Naive B cell (primary cell): Measurements from ENCODE around the gene FRMD4A. TPM values are rescaled to one million over a fixed set of nuclear protein-coding genes. Genes with fewer than 3 reads are reported as not detected.

ENCODE experiments used
- ATAC-seq, 2 donors: fragments of 150-1000 bp; cut with Tn5 transposase; 2 replicates each; pipeline ENCODE4 v1.10.0; 2021; ENCODE audit warnings: low read depth in 2 of 2, mild to moderate bottlenecking in 2 of 2, moderate library complexity in 2 of 2
- DNase-seq: peaks from one replicate; pipeline ENCODE4 v3.0.0; 2022
- H3K27ac Mint-ChIP-seq, 6 donors: one replicate each; pipeline ENCODE4 v1.8.0; 2020 to 2022; ENCODE audit warnings: mild to moderate bottlenecking in 6 of 6, mixed read lengths in 6 of 6, moderate library complexity in 5 of 6, inconsistent platforms in 2 of 6
- H3K27me3 Mint-ChIP-seq, 3 donors: one replicate each; pipeline ENCODE4 v1.8.0; 2021 to 2022; ENCODE audit warnings: mixed read lengths in 3 of 3, mild to moderate bottlenecking in 1 of 3
- H3K36me3 Mint-ChIP-seq, 2 donors: one replicate each; pipeline ENCODE4 v1.8.0; 2020 to 2022; ENCODE audit warnings: mixed read lengths in 2 of 2, inconsistent platforms in 1 of 2, mild to moderate bottlenecking in 1 of 2
- H3K4me1 Mint-ChIP-seq, 3 donors: one replicate each; pipeline ENCODE4 v1.8.0; 2020 to 2022; ENCODE audit warnings: mixed read lengths in 3 of 3, inconsistent platforms in 1 of 3, mild to moderate bottlenecking in 1 of 3, moderate library complexity in 1 of 3
- H3K4me3 Mint-ChIP-seq, 8 donors: one replicate each; pipeline ENCODE4 v1.8.0; 2020 to 2022; ENCODE audit warnings: mild to moderate bottlenecking in 8 of 8, mixed read lengths in 8 of 8, moderate library complexity in 8 of 8, inconsistent platforms in 2 of 8
- H3K9me3 Mint-ChIP-seq, 7 donors: one replicate each; pipeline ENCODE4 v1.8.0; 2020 to 2022; ENCODE audit warnings: mixed read lengths in 7 of 7, mild to moderate bottlenecking in 5 of 7, inconsistent platforms in 2 of 7, moderate library complexity in 1 of 7
- polyA plus RNA-seq, 6 donors: library from polyadenylated mRNA; unstranded; fragments of 300-500 nt; fragmentation: Illumina TruSeq; gene quantifications; one replicate each; pipeline ENCODE4 v1.2.3, GENCODE V29; 2021; ENCODE audit warnings: low read depth in 6 of 6

The FRMD4A gene
- polyA plus RNA-seq, 6 donors from 2014 or later = 0.09 to 0.20 (median 0.10) TPM; not detected in 3

DNA sequence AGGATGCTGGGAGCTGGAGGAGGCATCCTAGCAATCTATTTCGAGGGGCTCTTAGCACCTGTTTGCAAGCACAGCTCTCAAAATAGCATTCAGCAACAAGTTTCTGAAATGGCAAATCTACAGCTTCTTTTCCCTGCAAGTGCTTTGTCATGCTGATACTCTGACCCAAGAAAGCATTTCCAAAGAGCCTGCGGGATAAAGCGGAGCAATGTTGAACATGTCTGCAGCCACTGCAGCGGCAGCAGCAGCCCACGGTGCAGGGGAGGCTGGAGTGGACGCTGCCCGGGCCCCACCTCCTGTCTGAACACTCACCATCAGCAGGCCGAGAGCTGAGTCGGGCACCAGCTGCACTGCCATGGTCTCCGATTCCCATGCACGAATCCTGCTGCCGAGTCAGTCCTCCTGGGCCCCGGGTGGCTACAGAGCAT, 964 bp downstream of the FRMD4A start:
- peaks cover 32 to 76% (median 54%) of the 10 kb centered on the region in 3 donors for H3K27me3 Mint-ChIP-seq
- no peaks in the 10 kb centered on the region for H3K4me1 Mint-ChIP-seq
- H3K4me3 Mint-ChIP-seq = no peak overlapping the region
- peaks cover 0 to 1% (median 0%) of the 10 kb centered on the region in 7 donors for H3K9me3 Mint-ChIP-seq
- no peak overlapping the region for H3K27ac Mint-ChIP-seq
- DNase-seq (no peak), ATAC-seq (no peak)
- H3K36me3 Mint-ChIP-seq = no peaks in the 10 kb centered on the region

DNA sequence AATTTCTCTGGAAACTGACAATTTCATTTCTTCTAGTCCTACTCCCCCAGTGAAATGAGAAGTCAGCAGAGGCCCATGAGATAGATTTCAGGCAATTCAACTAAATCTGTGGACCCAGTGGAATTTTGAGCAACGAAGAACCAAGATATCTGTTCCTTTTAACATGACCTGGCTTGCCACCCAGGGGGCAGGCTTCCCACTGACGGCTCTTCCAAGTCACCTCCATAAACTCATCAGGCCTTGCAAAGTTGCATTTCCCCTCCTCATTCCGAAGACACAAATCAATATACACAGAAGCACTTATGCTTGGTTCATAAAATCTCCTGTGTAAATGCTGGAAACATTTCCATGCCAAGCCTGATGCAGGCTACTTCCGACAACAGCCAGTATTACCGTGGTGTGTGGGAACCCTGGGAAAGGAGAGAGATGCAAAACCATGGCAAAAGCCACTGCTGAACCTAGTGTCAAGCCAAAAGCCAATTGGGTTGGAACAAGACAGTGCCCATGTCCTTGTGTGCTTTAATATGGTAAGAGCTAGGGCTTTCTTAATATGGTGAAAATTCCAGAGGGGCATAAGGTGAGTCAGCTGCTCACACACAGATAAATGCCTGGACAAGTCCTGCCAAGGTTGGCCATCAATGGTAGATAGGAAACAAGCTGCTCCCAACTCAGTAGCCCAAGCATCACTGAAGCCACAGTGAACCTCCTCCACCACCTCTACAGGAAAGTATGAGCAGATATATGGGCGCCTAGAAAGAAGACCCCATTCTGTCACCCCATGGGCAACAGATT, 1.6 kb downstream of the FRMD4A start:
- DNase-seq = no peak
- Mint-ChIP-seq H3K27me3 (peaks cover 31 to 74% (median 52%) of the 10 kb centered on the region in 3 donors), H3K27ac (no peak overlapping the region)

DNA sequence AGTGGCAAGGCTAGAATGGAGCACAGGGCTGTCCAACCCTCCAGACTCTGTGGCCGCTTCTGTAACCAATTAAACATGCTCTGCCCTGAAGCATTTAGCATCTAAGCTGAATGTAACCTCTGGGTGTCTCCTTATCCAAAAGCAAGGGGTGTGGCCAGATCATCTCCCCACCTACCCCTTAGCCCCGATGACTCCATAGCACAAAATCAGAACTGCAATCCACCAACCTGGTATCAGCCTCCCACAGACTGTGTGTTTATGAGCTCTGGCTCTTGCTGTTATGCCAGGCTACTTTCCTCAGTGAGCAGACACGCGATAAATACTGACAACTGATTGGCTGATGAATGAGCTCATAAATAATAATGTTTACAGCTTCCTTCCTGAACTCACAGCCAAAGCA, 3.2 kb downstream of the FRMD4A start:
- Mint-ChIP-seq H3K4me3 (no peak overlapping the region), H3K27me3 (peaks cover 27 to 61% (median 38%) of the 10 kb centered on the region in 3 donors), H3K4me1 (no peaks in the 10 kb centered on the region), H3K9me3 (peaks cover 0 to 1% (median 0%) of the 10 kb centered on the region in 7 donors), H3K27ac (no peak overlapping the region), H3K36me3 (no peaks in the 10 kb centered on the region)
- ATAC-seq (no peak), DNase-seq (no peak)

More for the DNA sequence above, 1.6 kb downstream of the FRMD4A start:
- Mint-ChIP-seq H3K36me3 (no peaks in the 10 kb centered on the region), H3K9me3 (peaks cover 0 to 1% (median 0%) of the 10 kb centered on the region in 7 donors), H3K4me1 (no peaks in the 10 kb centered on the region), H3K4me3 (no peak overlapping the region)
- ATAC-seq = no peak

DNA sequence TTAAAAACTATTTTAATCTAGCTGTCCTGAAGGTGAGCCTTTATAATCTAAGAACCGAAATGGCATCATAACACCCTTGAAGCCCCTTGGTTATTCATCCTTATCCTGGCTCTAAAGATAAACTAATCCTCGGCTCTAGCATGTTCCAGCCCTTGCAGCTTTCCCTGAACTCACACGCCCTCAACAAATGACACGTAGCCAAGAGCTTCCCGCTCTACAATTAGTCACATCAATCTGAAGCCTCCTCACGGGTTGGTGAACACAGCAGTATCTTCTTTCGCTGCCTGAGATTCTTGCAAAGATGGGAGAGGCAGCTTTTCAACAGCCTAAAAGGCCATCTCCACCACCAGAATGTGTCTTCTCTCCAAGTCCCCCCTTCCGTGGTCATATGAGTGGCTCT, 4.1 kb downstream of the FRMD4A start:
- Mint-ChIP-seq H3K4me1 (no peaks in the 10 kb centered on the region), H3K27ac (no peak overlapping the region), H3K4me3 (no peak overlapping the region), H3K9me3 (peaks cover 0 to 1% (median 0%) of the 10 kb centered on the region in 7 donors), H3K27me3 (peaks cover 32 to 68% (median 37%) of the 10 kb centered on the region in 3 donors), H3K36me3 (no peaks in the 10 kb centered on the region)
- DNase-seq (no peak), ATAC-seq (no peak)

DNA sequence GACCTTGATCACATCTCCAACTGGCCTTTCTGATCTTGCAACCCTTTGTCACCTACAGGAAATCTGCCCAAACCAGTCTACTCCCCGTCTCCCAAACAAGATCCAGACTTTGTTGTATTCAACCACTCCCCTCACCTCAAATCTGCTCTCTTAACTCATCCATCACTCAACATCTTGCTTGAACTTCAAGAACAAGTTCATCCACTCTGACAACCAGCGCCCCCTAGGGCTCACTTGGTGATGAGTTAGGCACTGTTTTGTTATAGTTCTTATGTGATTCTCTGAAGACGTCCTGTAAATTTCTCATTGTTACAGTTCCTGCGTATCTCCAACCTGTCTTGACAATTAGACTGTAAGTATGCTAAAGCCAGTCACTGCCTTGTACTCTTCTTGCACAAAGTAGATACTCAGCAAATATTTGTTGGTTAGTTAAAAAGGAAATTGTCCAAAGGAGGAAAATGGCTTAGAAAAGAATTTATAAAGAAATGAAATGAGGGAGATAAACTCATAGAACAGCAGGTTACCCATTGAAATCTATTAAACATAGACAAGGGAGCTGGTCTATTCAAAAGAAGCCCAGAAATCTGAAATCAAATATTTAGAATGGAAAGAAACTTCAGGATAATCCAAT, 5.3 kb downstream of the FRMD4A start:
- H3K4me1 Mint-ChIP-seq = no peaks in the 10 kb centered on the region
- peaks cover 0 to 1% (median 0%) of the 10 kb centered on the region in 7 donors for H3K9me3 Mint-ChIP-seq
- H3K4me3 Mint-ChIP-seq = no peak overlapping the region
- peaks cover 36 to 65% (median 37%) of the 10 kb centered on the region in 3 donors for H3K27me3 Mint-ChIP-seq
- no peak overlapping the region for H3K27ac Mint-ChIP-seq
- no peaks in the 10 kb centered on the region for H3K36me3 Mint-ChIP-seq
- DNase-seq (peak; percentile 9), ATAC-seq (no peak)

DNA sequence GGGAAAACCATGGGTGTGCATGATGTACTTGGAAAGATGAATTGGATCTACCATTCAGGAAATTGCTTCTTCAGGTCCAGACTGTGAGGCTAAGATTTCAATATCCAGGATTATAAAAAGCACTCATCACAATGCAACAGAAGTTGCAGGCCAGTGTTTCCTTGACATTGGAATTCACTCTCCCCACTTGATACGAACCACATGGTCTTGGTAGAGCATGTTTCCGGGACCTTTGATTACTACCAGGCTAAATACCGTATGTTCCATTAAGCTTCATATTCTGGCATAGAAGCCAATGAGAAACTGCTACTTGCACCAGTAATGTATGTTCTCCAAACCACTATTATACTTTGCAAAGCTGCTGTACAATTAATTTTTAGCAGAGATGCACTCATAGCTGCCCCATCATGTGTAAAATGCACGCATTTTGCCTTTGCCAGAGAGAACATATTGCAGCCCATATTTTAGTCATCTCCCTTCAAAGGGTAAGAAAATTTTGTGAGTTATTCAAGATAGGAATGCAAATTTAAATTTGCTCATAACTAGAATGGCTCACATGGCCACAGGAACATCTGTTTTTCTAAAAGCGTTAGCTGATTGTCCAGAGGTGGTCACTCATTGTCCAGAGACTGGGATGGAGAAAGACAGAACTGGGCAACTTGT, 8.1 kb downstream of the FRMD4A start:
- Mint-ChIP-seq H3K4me3 (no peak overlapping the region), H3K27me3 (peaks cover 37 to 53% (median 52%) of the 10 kb centered on the region in 3 donors), H3K9me3 (peaks cover 0 to 1% (median 0%) of the 10 kb centered on the region in 7 donors), H3K4me1 (no peaks in the 10 kb centered on the region), H3K36me3 (no peaks in the 10 kb centered on the region), H3K27ac (peak overlapping the region in 1 of 6 donors; percentile 10)
- no peak for DNase-seq
- ATAC-seq = no peak

DNA sequence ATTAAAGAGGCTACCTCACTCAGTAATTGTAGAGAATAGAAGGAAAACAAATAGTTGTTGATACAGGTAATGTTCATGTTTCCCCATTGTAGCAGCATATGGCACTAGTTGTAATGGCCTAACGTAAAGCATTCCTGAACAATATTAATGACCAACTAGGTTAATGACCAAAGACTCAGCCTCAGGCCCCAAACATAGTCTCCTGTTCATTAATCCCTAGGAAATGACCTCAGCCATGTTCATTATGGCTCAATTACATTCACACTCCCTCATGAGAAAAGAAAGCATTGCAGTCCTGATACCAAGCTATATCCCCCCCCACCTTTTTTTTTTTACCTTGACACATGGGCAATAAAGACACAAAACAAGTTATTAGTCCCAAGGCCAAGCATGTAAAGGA, 12.7 kb downstream of the FRMD4A start:
- DNase-seq (no peak), ATAC-seq (no peak)
- H3K9me3 Mint-ChIP-seq = peaks cover 0 to 6% (median 0%) of the 10 kb centered on the region in 7 donors
- H3K27me3 Mint-ChIP-seq = peaks cover 48 to 59% (median 57%) of the 10 kb centered on the region in 3 donors
- no peak overlapping the region for H3K4me3 Mint-ChIP-seq
- no peaks in the 10 kb centered on the region for H3K36me3 Mint-ChIP-seq
- H3K4me1 Mint-ChIP-seq = no peaks in the 10 kb centered on the region
- H3K27ac Mint-ChIP-seq = no peak overlapping the region

DNA sequence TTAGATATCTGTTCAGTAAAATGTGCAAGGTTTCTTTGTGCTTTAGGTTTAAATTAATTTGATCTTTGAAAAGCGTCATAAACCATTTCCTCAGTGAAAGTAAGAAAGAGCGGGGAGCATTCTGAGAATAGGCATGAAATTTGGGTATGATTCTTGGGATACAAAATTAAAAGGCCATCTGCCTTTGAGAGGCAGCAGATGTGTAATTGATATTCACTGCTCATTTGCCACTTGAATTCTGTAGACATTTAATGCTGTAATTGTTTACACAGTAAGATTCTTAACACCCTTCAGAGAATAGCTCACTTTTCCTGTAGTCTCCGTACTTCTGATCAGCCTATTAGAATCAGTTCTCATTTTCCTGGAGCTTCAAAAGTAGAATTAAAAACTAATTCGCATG, 18.7 kb downstream of the FRMD4A start:
- peaks cover 0 to 4% (median 0%) of the 10 kb centered on the region in 7 donors for H3K9me3 Mint-ChIP-seq
- no peak overlapping the region for H3K27ac Mint-ChIP-seq
- no peak overlapping the region for H3K4me3 Mint-ChIP-seq
- no peaks in the 10 kb centered on the region for H3K36me3 Mint-ChIP-seq
- DNase-seq = no peak
- ATAC-seq = no peak
- H3K4me1 Mint-ChIP-seq = peaks cover 0 to 6% (median 0%) of the 10 kb centered on the region in 3 donors
- peaks cover 30 to 45% (median 45%) of the 10 kb centered on the region in 3 donors for H3K27me3 Mint-ChIP-seq

DNA sequence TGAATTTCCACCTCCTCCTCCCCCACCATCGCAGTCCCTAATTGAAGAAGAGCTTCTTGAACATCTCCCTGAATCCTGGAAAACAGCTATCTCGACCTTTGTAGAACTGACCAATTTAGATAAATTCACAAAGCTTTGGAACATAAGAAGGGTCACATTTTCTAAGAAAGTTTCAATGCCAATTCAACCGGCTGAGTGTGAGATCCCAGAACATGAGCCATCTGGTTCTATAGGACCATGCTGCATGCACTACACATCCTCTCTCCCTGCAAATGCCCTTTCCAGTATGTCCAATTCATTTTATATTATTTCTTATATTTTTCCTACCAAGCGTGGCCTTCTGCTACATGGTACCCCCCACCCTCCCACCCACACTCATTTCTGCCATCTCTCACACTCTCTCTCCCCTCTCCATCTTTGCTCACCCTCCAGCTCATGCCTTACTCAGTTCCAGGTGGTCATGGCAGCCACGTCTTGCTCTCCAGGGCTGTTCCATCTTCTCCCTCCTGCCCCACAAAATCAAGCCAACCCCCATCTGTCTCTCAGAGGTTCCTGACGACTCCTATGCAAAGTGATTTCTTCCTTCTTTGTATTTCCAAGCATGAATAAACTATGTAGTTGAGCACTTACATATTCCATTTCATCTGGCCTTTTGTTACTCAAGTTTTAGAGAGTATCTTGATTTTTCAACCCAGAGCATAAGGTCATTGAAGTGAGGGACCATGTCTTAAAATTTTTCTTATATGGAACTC, 19.3 kb downstream of the FRMD4A start:
- peak overlapping the region in 1 of 6 donors; percentile 59 for H3K27ac Mint-ChIP-seq
- no peaks in the 10 kb centered on the region for H3K36me3 Mint-ChIP-seq
- ATAC-seq = no peak
- peaks cover 28 to 42% (median 40%) of the 10 kb centered on the region in 3 donors for H3K27me3 Mint-ChIP-seq
- peaks cover 0 to 6% (median 0%) of the 10 kb centered on the region in 3 donors for H3K4me1 Mint-ChIP-seq
- H3K9me3 Mint-ChIP-seq = peaks cover 0 to 3% (median 0%) of the 10 kb centered on the region in 7 donors
- no peak for DNase-seq
- no peak overlapping the region for H3K4me3 Mint-ChIP-seq

DNA sequence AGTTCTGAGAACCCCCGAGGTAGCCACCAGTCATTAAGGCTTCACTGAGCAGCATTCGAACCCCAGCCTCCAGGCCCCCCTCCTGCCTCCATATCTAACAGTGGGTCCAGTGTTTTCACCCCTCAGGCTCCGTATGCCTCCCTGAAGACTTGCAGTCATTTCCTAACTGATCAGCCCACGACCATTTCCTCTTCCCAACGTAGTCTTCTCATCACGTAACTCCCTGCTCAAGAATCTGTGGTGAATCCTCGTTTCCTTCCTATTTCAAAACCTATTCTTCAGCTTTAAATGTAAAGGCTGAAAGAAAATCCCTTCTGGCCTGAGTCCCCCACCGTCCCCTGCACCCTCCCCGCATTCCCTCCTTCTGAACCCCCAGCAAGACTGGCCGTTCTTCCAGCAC, 21.1 kb downstream of the FRMD4A start:
- Mint-ChIP-seq H3K4me3 (no peak overlapping the region), H3K4me1 (peaks cover 0 to 6% (median 4%) of the 10 kb centered on the region in 3 donors), H3K27me3 (peaks cover 20 to 28% (median 26%) of the 10 kb centered on the region in 3 donors), H3K9me3 (peaks cover 0 to under 1% (median 0%) of the 10 kb centered on the region in 7 donors), H3K27ac (no peak overlapping the region), H3K36me3 (no peaks in the 10 kb centered on the region)
- ATAC-seq (no peak), DNase-seq (no peak)

DNA sequence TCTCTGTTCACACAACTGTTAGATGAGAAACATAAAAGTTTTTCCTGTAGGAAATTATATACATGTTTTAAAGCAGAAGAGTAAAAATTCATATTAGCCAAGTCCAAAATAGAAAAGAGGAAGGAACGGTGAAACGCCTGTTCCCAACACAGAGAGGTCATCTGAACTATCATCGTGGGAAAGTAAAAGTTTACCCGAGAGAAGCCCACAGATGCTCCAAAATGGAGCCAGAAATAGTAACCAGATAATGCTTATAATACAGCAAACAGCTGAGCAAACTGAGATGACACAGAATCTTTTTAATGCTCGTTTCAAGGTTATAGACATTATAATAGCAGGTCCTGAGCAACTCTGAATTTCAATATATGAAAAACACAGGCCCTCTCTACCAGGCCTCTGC, 24.5 kb downstream of the FRMD4A start:
- no peak for DNase-seq
- Mint-ChIP-seq H3K4me1 (peaks cover 0 to 6% (median 4%) of the 10 kb centered on the region in 3 donors), H3K27me3 (peaks cover 14 to 23% (median 18%) of the 10 kb centered on the region in 3 donors), H3K9me3 (peaks cover 0 to 1% (median 0%) of the 10 kb centered on the region in 7 donors), H3K27ac (no peak overlapping the region), H3K4me3 (no peak overlapping the region), H3K36me3 (no peaks in the 10 kb centered on the region)
- ATAC-seq = no peak

DNA sequence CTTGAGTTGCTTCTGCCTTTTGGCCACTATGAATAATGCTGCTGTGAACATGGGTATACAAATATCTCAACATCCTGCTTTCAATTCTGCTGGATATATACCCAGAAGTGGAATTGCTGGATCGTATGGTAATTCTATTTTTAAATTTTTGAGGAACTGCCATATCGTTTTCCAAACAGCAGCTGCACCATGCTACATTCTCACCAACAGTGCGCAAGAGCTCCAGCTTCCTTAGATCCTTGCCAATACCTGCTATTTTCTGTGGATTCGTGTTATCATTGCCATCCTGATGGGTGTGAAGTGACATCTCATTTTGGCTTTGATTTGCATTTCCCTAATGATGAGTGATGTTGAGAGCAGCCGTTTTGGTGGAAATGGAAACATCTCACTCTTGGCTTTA, 26.7 kb downstream of the FRMD4A start:
- no peak overlapping the region for H3K27ac Mint-ChIP-seq

DNA sequence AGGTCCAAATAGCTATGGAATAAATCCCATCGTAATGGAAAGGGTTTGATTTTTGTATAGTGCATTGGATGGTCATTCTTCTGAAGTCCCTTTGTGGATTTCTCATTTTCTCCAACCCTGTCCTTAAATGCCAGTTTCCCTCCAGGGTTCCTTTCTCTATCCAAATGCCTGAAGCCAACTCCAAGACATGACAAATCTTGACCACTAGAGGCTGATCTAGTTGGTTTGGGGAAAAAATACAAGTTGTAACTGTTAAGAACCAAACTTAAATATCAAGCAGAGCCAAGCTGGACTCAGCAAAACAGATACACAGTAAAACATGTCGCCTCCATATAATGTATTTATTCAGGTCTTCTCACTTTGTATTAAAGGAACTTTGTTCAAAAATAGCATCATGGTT, 28.7 kb downstream of the FRMD4A start:
- DNase-seq = no peak
- Mint-ChIP-seq H3K4me3 (no peak overlapping the region), H3K36me3 (no peaks in the 10 kb centered on the region), H3K27ac (no peak overlapping the region), H3K27me3 (peaks cover 12 to 25% (median 21%) of the 10 kb centered on the region in 3 donors), H3K4me1 (peaks cover 0 to 4% (median 0%) of the 10 kb centered on the region in 3 donors), H3K9me3 (peaks cover 0 to 1% (median 0%) of the 10 kb centered on the region in 7 donors)
- ATAC-seq = no peak

More for the DNA sequence above, 26.7 kb downstream of the FRMD4A start:
- H3K9me3 Mint-ChIP-seq = peaks cover 0 to 1% (median 0%) of the 10 kb centered on the region in 7 donors
- ATAC-seq = no peak
- DNase-seq = no peak
- peaks cover 0 to 11% (median 9%) of the 10 kb centered on the region in 3 donors for H3K27me3 Mint-ChIP-seq
- no peaks in the 10 kb centered on the region for H3K36me3 Mint-ChIP-seq
- peaks cover 0 to 4% (median 0%) of the 10 kb centered on the region in 3 donors for H3K4me1 Mint-ChIP-seq
- H3K4me3 Mint-ChIP-seq = no peak overlapping the region
